H1 (cell line): Measurements from ENCODE around the gene UNC93A. TPM values are rescaled to one million over a fixed set of nuclear protein-coding genes. Genes with fewer than 3 reads are reported as not detected.

Experiments used
- CTCF ChIA-PET: fragments of 300-600 bp; sonication (Branson Sonifier 250); formaldehyde crosslinking; loops from one replicate; lab custom pipeline; 2021; ENCODE audit not compliant: partially characterized antibody; lab: Charles Lee
- POLR2A ChIA-PET: fragments of 300-600 bp; sonication (Branson Sonifier 250); formaldehyde crosslinking; loops from one replicate; lab custom pipeline; 2021; ENCODE audit warnings: inconsistent platforms; ENCODE audit not compliant: partially characterized antibody; lab: Charles Lee
- DNase-seq, 2 experiments: peaks; one replicate each; pipeline versions ENCODE4 v3.0.0 to v3.0.0-alpha.2; 2010 to 2022; ENCODE audit warnings: low spot score in 2 of 2, low read depth in 1 of 2, mixed read lengths in 1 of 2
- FAIRE-seq: peaks from 2 replicates; lab custom pipeline; 2011; peaks lifted over from hg19 to GRCh38; lab: Jason Lieb, UNC
- H2AFZ ChIP-seq: 2 replicates; pipeline ENCODE4 v1.8.1; 2012; ENCODE audit warnings: low read length, inconsistent platforms
- H2AK5ac ChIP-seq: 2 replicates; pipeline ENCODE4 v1.6.1; 2013; ENCODE audit warnings: low read depth, low read length
- H2BK120ac ChIP-seq: replicated peaks from 2 replicates; pipeline ENCODE3; 2013; ENCODE audit warnings: low read depth, low read length, inconsistent platforms
- H2BK12ac ChIP-seq: 2 replicates; pipeline ENCODE4 v1.6.1; 2013; ENCODE audit warnings: low read depth, low read length
- H2BK15ac ChIP-seq: 2 replicates; pipeline ENCODE4 v1.6.1; 2013; ENCODE audit warnings: low read length
- H2BK20ac ChIP-seq: 2 replicates; pipeline ENCODE4 v1.6.1; 2013; ENCODE audit warnings: low read length
- H2BK5ac ChIP-seq: 2 replicates; pipeline ENCODE4 v1.6.1; 2013; ENCODE audit warnings: low read depth, low read length
- H3K14ac ChIP-seq: 2 replicates; pipeline ENCODE4 v1.6.1; 2013; ENCODE audit warnings: inconsistent platforms; ENCODE audit not compliant: insufficient read length
- H3K18ac ChIP-seq: 2 replicates; pipeline ENCODE4 v1.6.1; 2013; ENCODE audit warnings: low read length; ENCODE audit errors: extremely low read depth
- H3K23ac ChIP-seq: 2 replicates; pipeline ENCODE4 v1.6.1; 2013; ENCODE audit warnings: inconsistent platforms; ENCODE audit not compliant: insufficient read length
- H3K23me2 ChIP-seq: 2 replicates; pipeline ENCODE4 v1.6.1; 2013; ENCODE audit warnings: low read depth, low read length
- H3K27ac ChIP-seq: 2 replicates; pipeline ENCODE4 v1.6.1; 2011; ENCODE audit warnings: low read depth, low read length, inconsistent platforms
- H3K27me3 ChIP-seq, 4 experiments: replicated peaks in 1 of 4; 1 replicate in 1 of 4; 2 replicates in 3 of 4; pipeline versions ENCODE4 v1.6.1 to v1.8.1; 2011 to 2013; ENCODE audit warnings: low read length in 3 of 4, mild to moderate bottlenecking in 3 of 4, inconsistent platforms in 2 of 4, mixed read lengths in 2 of 4, moderate library complexity in 1 of 4; ENCODE audit not compliant: control insufficient read depth in 3 of 4, insufficient read depth in 3 of 4; ENCODE audit errors: extremely low read depth in 1 of 4
- H3K36me3 ChIP-seq, 4 experiments: 2 replicates each; pipeline versions ENCODE4 v1.6.1 to v1.8.1; 2011 to 2013; ENCODE audit warnings: mild to moderate bottlenecking in 4 of 4, low read length in 3 of 4, moderate library complexity in 2 of 4, control low read depth in 1 of 4, inconsistent platforms in 1 of 4; ENCODE audit not compliant: insufficient read depth in 4 of 4, control insufficient read depth in 2 of 4
- H3K4ac ChIP-seq: replicated peaks from 2 replicates; pipeline ENCODE3; 2013; ENCODE audit warnings: low read length, low read depth, mixed read lengths, inconsistent platforms; ENCODE audit not compliant: insufficient read length
- H3K4me1 ChIP-seq, 4 experiments: replicated peaks in 1 of 4; 1 replicate in 1 of 4; 2 replicates in 3 of 4; pipeline versions ENCODE4 v1.6.1 to v1.8.1; 2011 to 2013; ENCODE audit warnings: low read length in 3 of 4, inconsistent platforms in 2 of 4, mixed read lengths in 1 of 4; ENCODE audit not compliant: insufficient read depth in 4 of 4, control insufficient read depth in 3 of 4
- H3K4me2 ChIP-seq, 2 experiments: 2 replicates each; pipeline versions ENCODE4 v1.6.1 to v1.8.1; 2011 to 2013; ENCODE audit warnings: low read depth in 2 of 2, low read length in 2 of 2, control low read depth in 1 of 2, inconsistent platforms in 1 of 2, mild to moderate bottlenecking in 1 of 2; ENCODE audit not compliant: insufficient read depth in 1 of 2
- H3K4me3 ChIP-seq, 4 experiments: fragments of 200-600, 300-600 bp in 1 of 4; sonication (generic), shearing (Covaris generic), sonication (Bioruptor Twin) in 1 of 4; 2 replicates each; pipeline versions ENCODE4 v1.5.1 to v1.8.1; 2011 to 2016; ENCODE audit warnings: low read length in 4 of 4, low read depth in 3 of 4, control low read depth in 2 of 4, inconsistent platforms in 2 of 4, mild to moderate bottlenecking in 2 of 4, mixed read lengths in 1 of 4, moderate library complexity in 1 of 4; ENCODE audit not compliant: insufficient read depth in 2 of 4; ENCODE audit errors: extremely low read depth in 1 of 4
- H3K56ac ChIP-seq: replicated peaks from 2 replicates; pipeline ENCODE3; 2013; ENCODE audit warnings: low read depth, mild to moderate bottlenecking, mixed read lengths, low read length, inconsistent platforms; ENCODE audit not compliant: insufficient read length
- H3K79me1 ChIP-seq: 2 replicates; pipeline ENCODE4 v1.6.1; 2013; ENCODE audit warnings: low read depth, low read length, control low read depth
- H3K79me2 ChIP-seq, 2 experiments: 2 replicates each; pipeline versions ENCODE4 v1.6.1 to v1.8.1; 2012 to 2013; ENCODE audit warnings: low read length in 2 of 2, mild to moderate bottlenecking in 2 of 2, inconsistent platforms in 1 of 2; ENCODE audit not compliant: insufficient read depth in 2 of 2, control insufficient read depth in 1 of 2
- H3K9ac ChIP-seq, 4 experiments: replicated peaks in 1 of 4; 1 replicate in 1 of 4; 2 replicates in 3 of 4; pipeline versions ENCODE4 v1.6.1 to v1.8.1; 2011 to 2013; ENCODE audit warnings: low read depth in 3 of 4, low read length in 3 of 4, control low read depth in 2 of 4, mild to moderate bottlenecking in 2 of 4, moderate library complexity in 2 of 4, inconsistent platforms in 1 of 4; ENCODE audit errors: extremely low read depth in 1 of 4
- H3K9me3 ChIP-seq, 2 experiments: 2 replicates each; pipeline versions ENCODE4 v1.6.1 to v1.8.1; 2012 to 2013; ENCODE audit warnings: mild to moderate bottlenecking in 2 of 2, moderate library complexity in 2 of 2, control low read depth in 1 of 2, inconsistent platforms in 1 of 2, low read depth in 1 of 2, low read length in 1 of 2, mixed read lengths in 1 of 2; ENCODE audit not compliant: insufficient read depth in 2 of 2
- H4K20me1 ChIP-seq, 2 experiments: replicated peaks in 1 of 2; 2 replicates each; pipeline versions ENCODE3 to v1.8.1; 2011 to 2013; ENCODE audit warnings: inconsistent platforms in 2 of 2, low read length in 2 of 2, mild to moderate bottlenecking in 1 of 2; ENCODE audit not compliant: insufficient read depth in 2 of 2, control insufficient read depth in 1 of 2
- H4K5ac ChIP-seq: 2 replicates; pipeline ENCODE4 v1.6.1; 2013; ENCODE audit warnings: low read length, low read depth, mixed read lengths, inconsistent platforms; ENCODE audit not compliant: insufficient read length
- H4K8ac ChIP-seq: 2 replicates; pipeline ENCODE4 v1.8.0; 2013; ENCODE audit warnings: mild to moderate bottlenecking, moderate library complexity, low read length, inconsistent platforms; ENCODE audit not compliant: insufficient read depth; ENCODE audit errors: extremely low read depth
- H4K91ac ChIP-seq: replicated peaks from 2 replicates; pipeline ENCODE3; 2013; ENCODE audit warnings: low read length, mixed read lengths, inconsistent platforms; ENCODE audit not compliant: insufficient read length
- BCL11A ChIP-seq, 2 experiments: IDR thresholded peaks; one replicate each; pipeline ENCODE4 v1.6.1; 2011; ENCODE audit warnings: low read depth in 2 of 2, low read length in 2 of 2, mild to moderate bottlenecking in 2 of 2
- KDM4A ChIP-seq: IDR thresholded peaks from one replicate; pipeline ENCODE4 v1.7.1; 2012; ENCODE audit warnings: low read depth, mild to moderate bottlenecking, moderate library complexity, low read length, inconsistent platforms; ENCODE audit not compliant: severe bottlenecking
- MAFK ChIP-seq: IDR thresholded peaks from 2 replicates; pipeline ENCODE4 v1.6.1; 2012; ENCODE audit warnings: low read depth, mild to moderate bottlenecking, improper control_type of control experiment, low read length
- NANOG ChIP-seq: IDR thresholded peaks from 2 replicates; pipeline ENCODE4 v1.6.1; 2011; ENCODE audit warnings: low read length, low read depth, mild to moderate bottlenecking, inconsistent platforms; ENCODE audit not compliant: insufficient read depth, poor library complexity, severe bottlenecking
- RXRA ChIP-seq: IDR thresholded peaks from 2 replicates; pipeline ENCODE4 v1.6.1; 2011; ENCODE audit warnings: low read depth, mild to moderate bottlenecking, low read length, moderate library complexity; ENCODE audit not compliant: insufficient read depth
- SAP30 ChIP-seq: fragments of 300-600 bp; sonication (generic); IDR thresholded peaks from 2 replicates; pipeline ENCODE4 v1.7.1; 2012; ENCODE audit warnings: low read length, moderate library complexity, mild to moderate bottlenecking, inconsistent platforms; ENCODE audit not compliant: insufficient read depth, insufficient replicate concordance
- SIRT6 ChIP-seq: IDR thresholded peaks from one replicate; pipeline ENCODE4 v1.7.1; 2012; ENCODE audit warnings: low read length, inconsistent platforms
- SUZ12 ChIP-seq: fragments of 200-600 bp; sonication (generic); IDR thresholded peaks from 2 replicates; pipeline ENCODE4 v1.6.1; 2012; ENCODE audit warnings: mild to moderate bottlenecking, inconsistent platforms, low read length, moderate library complexity, mixed read lengths
- TAF7 ChIP-seq: optimal IDR thresholded peaks from 2 replicates; pipeline ENCODE3; 2011; ENCODE audit warnings: low read depth, mild to moderate bottlenecking, inconsistent platforms, low read length, moderate library complexity, borderline replicate concordance
- TBP ChIP-seq: IDR thresholded peaks from 2 replicates; pipeline ENCODE4 v1.6.1; 2011; ENCODE audit warnings: low read depth, low read length, improper control_type of control experiment
- WGBS, 2 experiments: shearing (Covaris generic) in 1 of 2; methylation state at CpG; one replicate each; pipeline versions ENCODE4 v1.1.6 to v1.1.7; 2013 to 2015; ENCODE audit warnings: low lambda C conversion rate in 2 of 2, mixed read lengths in 2 of 2, inconsistent platforms in 1 of 2, low coverage in 1 of 2, missing lambda C conversion rate in 1 of 2; ENCODE audit not compliant: insufficient replicate concordance in 2 of 2, insufficient coverage in 1 of 2, insufficient read length in 1 of 2; ENCODE audit errors: extremely low coverage in 1 of 2, missing lambda C conversion rate in 1 of 2; 5-methylcytosine and 5-hydroxymethylcytosine counted together
- polyA plus RNA-seq, 7 experiments: library from polyadenylated mRNA; depleted of rRNA in 3 of 7; stranded (reverse) in 5 of 7; unstranded in 2 of 7; fragments of >200 nt in 5 of 7; fragments of 200-250 nt in 2 of 7; gene quantifications; 1 replicate in 5 of 7; 2 replicates in 1 of 7; 4 replicates in 1 of 7; pipeline versions ENCODE4 v1.2.1 to v1.2.3, GENCODE V29; 2011 to 2013; ENCODE audit warnings: missing spikeins in 2 of 7, mixed read lengths in 2 of 7
- total RNA-seq: library from RNA; stranded (reverse); fragmentation: NEBNext Ultra II Directional; extraction: Animal tissue kit (Norgen Biotek cat#: 25700); gene quantifications from 2 replicates; pipeline ENCODE4 v1.2.1, GENCODE V29; 2021

The UNC93A gene
- total and polyA plus RNA-seq, 2 of the 8 experiments (the other 6 are each of a cell fraction or from before 2014, with no cell fraction given), result 0.39 TPM; not detected in 1

- WGBS, 2 experiments, result 93% methylated on average over 11 of the region's 11 CpGs; no CpG with 5 or more reads in 1 of the 2 experiments
- no peak overlapping the region for H3K14ac ChIP-seq
Measured at GRCh38 chr6:167331565-167331964, 40.5 kb downstream of the UNC93A start.

More at GRCh38 chr6:167331565-167331964, 40.5 kb downstream of the UNC93A start:
- Histone ChIP-seq H3K27me3 (no peaks in the 10 kb centered on the region), H3K4me1 (no peaks in the 10 kb centered on the region; a peak in 1 of 7 replicates), H3K4ac (no peak overlapping the region), H2AK5ac (no peak overlapping the region), H4K20me1 (no peaks in the 10 kb centered on the region), H2BK20ac (no peak overlapping the region), H2BK5ac (no peak overlapping the region), H4K5ac (no peak overlapping the region), H3K23me2 (no peaks in the 10 kb centered on the region), H3K4me2 (no peak overlapping the region), H3K79me1 (no peaks in the 10 kb centered on the region), H2BK15ac (no peak overlapping the region), H3K56ac (no peak overlapping the region), H3K9me3 (peaks cover 0 to 3% of the 10 kb centered on the region in 2 experiments; a peak in 1 of 4 replicates), H3K27ac (no peak overlapping the region), H2BK12ac (no peak overlapping the region), H3K36me3 (no peaks in the 10 kb centered on the region), H2BK120ac (no peak overlapping the region), H3K4me3 (no peak overlapping the region), H4K91ac (no peak overlapping the region), H3K79me2 (no peaks in the 10 kb centered on the region), H2AFZ (no peak overlapping the region), H4K8ac (no peak overlapping the region), H3K9ac (no peak overlapping the region), H3K23ac (no peak overlapping the region), H3K18ac (no peak overlapping the region)
- ChIA-PET CTCF (interaction anchor here (1.4 kb wide), 1 partner anchor 18 kb away, joined by 7 read pairs; no protein-coding TSS in a partner anchor), POLR2A (no interaction called here)
- DNase-seq (no peak), FAIRE-seq (no peak)
- TF ChIP-seq SUZ12 (no peak), TBP (no peak), RXRA (no peak), BCL11A (IDR thresholded peaks at IDR 0.05; ENCODE audit: low read depth in 2 of 2, low read length in 2 of 2) (no peak), KDM4A (no peak), SIRT6 (no peak), MAFK (no peak), TAF7 (no peak), SAP30 (no peak), NANOG (no peak)
